EH (cell line): ENCODE data around the gene PTPN9.
"Not testable (repeated sequence)": the region's sequence is repeated elsewhere in the genome, so short reads cannot be mapped to it uniquely, and the experiment has no call there.

Source experiments
- DNase-seq: peaks from one replicate; pipeline ENCODE4 v3.0.0-alpha.2; 2015; ENCODE audit warnings: low read depth

Gene PTPN9

DNA sequence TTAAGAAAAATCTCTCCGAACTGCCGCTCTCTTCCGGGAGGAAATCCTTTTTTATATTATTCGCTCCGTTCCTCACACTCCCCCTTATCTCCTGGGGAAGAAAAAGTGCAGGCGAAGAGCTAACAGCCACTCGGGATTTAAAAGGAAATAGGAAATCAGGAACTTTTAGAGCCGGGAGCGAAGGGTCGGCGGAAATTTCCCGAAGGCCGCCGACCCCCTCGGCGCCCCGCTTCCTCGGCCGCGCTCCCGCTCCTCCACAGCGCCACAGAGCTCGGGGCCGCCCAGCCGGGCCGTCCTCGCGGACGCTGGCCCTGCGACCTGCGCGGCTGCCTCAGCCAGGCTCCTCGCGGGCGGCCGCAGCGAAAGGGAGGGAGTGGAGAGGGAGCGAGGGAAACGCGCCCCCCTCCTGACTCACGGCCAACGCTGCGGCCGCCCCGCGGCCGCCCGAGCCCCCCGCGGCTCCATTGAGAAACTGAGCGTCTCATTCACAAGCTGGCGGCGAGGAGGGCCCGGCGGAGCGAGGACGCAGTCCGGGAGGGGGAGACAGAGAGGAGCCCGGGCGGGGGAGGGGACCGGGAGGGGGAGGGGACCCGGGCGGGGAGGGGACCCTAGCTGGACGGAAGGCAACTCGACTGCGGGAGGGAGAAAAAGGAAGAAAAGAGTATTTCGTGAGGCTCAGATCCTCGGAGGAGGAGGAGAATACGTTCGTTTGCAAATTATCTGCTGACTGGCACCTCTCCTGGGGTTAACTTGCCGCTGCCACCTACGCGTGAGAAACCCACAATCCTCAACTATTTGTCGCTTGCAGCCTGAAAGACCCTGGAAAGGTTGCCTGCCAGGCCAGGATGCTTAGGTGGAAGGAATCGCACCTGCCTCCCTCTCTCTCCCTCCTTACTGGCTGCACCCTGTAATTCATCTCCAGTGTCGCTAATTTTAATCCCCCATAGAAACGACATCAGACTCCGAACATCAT, at the start of gene PTPN9:
PTPN9 (minus strand) TSS at position 368 of the 973 bp plus-strand sequence. CDS start 539 bp downstream, outside the sequence.
- DNase-seq: peak; percentile 83

DNA sequence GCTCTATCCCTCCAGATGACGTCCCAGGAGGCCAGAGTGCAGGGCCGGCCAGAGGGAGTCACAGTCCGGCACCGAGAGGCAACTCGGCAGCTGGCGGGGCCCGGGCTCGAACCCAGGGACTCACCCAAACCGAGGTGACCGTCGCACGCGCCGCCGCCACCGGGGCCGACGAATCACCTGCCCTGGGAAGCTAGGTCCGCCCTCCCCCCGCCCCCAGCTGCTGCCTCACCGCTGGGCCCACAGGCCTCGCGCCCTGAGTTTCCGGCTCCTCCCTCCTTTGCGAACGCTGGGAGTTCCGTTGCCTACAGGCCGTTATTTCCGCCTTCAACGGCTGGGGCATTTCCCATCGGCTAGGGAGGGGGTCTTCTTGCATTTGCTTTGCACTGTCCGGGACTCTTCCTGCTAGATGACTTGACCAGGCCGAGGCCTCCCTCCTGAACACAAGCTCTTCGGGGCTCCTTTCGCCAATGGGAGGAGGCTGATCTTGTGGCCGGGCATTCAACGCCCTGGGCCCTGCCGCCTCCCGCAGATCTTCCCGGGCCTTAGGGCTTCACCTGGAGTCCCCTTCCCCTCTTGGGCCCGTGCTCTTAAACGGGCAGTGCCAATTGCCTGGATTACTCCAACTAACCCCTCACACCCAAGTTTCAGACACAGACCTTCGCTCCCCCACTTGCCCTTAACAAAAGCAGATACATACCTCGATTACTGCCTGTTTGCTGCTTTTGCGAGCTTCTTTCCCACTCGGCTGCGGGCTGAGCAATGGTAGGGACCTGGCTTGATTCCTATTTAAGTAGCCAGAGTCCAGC, 46.6 kb upstream of the PTPN9 start, which contains the start of gene SNUPN:
SNUPN (minus strand) TSS at position 184 of the 806 bp plus-strand sequence. CDS start 4,674 bp downstream, outside the sequence.
- peak; percentile 92 for DNase-seq

DNA sequence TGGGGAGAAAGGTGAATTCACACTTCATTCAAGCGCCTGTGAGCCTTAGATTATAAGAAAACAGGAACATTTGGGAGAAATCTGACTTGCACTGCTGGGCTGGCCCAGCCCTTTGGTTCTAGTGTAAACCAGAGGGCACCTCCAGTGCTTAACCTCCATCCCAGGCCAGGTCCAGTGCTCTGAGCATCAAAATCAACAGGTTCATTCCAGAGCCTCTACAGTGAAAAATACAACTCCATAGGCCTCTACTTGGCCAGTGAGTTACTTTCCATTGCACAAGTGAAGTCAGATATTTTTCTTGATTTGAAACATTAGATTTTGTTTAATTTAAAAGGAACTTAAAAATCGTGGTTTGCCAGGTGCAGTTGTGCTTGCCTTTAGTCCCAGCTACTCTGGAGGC, 43.4 kb upstream of the PTPN9 start:
- no peak for DNase-seq

DNA sequence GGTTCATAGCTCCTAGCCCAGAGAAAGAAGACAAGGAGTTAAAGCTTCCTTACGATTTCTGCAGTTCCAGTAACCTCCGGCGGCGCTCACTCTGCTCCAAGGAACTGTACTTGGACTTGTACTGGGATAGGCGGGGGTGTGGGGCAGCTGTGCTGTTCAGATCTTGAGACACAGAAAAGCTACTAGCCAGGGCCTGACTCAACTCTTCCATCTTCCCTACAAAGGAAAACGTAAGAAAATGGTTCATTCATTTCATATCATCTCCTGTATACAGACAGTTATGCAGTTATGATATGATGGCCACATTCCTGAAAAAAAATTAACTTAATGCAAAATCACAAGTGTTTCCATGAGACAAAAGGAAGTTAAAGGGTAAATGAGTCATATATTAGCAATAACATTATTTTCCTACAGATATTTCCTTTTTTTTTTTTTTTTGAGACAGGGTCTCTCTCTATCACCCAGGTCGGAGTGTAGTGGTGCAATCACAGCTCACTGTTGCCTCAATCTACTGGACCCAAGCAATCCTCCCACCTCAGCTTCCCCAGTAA, 41.8 kb upstream of the PTPN9 start:
- peak; percentile 89 for DNase-seq

DNA sequence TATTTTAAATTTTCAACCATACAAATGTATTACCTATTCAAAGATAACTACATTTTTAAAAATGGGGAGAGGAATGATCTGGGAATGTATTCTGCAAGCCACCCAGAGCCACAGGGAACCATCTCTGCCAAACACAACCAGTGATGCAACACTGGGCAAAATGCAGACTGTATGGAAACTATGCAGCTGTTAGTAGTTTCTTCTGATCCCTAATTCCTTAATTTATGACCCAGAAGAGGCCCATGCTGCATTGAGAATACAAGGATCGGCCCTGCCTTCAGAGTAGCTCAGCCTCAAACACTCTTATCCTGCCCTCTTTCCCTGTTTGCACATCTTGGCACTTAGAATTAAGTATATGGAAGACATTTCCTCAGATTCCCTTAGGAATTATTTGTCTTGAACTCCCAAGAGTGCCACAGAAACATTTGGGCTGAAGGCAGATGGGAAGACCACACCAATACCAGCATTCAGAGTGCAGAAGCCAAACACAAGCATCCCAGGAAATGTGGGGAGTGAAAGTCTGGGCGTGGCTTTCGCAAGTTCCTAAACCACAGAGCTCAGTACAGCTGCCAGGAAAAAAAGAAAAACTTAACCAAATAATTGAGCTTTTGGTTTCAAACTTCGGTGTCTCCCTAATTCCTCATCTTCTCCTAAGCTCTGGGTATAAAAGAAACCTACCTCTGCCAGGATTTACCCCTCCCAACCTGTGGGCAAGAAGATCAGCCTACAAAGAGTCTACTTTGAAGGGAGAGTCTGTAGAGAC, 41.1 kb upstream of the PTPN9 start:
- DNase-seq: peak; percentile 73

DNA sequence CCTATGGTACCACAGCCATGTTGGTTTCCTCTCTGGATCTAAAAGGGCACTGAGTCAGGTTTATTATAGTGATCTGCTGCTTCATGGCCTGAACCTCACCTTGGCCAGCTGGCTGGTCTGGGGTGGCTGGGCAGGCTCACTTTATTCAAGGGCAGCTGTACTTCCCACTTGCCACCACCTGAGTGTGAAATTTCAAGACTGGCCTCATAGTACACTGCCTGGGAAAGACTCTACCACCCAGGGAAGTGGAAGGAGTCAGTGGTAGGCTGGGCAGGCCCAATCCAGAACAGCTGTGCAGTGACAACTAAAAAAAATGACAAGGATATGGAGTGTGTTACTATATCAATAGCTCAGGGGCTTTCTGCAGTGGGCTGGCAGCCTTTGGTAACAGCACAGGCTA, 37.7 kb upstream of the PTPN9 start:
- DNase-seq: no peak

DNA sequence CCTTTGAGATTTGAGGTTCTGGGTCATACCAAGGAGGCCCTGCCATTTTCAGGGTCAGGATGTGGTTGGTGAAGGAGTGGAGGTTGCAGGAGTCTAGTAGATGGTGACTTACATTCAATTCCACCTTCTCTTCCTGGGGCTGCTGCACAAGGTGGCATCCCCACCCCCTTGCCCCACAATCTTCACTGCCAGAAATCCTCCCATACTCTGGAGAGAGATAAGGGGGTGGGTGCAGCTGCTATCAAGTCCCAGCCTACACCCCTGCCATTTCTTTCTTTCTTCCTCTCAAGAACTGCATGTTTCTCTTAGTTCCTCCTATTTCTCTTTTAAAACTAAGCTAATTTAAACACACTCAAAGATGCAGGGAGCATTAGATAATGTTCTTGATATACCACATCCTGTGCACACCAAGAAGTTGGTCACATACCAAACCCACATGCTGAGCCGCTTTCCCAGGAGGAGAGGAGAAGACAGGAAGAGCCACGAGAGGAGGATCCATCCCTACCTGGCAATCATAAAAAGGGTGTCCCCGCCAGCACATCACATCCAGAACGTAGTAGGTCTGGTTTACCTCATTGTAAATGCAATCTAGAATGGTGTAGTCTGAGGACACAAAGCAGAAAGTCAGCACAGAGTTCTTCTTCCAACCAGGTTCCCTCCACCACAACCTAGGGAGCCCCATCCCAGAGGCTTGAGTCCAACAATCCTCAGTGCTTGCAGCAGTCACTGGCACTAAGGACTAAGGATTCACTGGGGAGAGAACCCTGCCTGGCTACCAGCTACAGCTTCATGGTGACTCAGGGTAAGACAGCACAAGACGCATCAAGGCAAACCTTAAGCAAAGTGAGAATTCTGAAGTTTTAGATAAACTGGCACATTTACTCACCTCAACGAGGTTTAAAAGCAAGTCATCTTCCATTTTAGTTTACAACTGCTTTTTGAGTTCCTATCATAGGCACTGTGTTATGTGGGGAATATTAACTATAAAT, 27.9 kb upstream of the PTPN9 start:
- peak; percentile 66 for DNase-seq

DNA sequence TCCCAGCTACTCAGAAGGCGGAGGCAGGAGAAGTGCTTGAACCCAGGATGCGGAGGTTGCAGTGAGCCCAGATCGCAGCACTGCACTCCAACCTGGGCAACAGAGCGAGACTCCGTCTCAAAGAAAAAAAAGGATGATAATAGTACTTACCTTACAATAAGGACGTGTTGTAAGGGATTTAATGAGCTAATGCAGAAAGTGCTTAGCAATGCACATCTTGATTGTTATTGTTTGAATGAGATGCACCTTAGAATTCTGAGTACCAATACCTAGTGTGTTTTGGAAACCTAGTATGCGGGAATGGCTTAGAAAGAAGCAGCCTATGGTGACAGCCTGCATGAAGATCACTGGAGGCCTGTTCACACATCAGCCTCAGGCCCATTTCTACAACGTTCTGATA, 26.9 kb upstream of the PTPN9 start:
- DNase-seq: no peak

DNA sequence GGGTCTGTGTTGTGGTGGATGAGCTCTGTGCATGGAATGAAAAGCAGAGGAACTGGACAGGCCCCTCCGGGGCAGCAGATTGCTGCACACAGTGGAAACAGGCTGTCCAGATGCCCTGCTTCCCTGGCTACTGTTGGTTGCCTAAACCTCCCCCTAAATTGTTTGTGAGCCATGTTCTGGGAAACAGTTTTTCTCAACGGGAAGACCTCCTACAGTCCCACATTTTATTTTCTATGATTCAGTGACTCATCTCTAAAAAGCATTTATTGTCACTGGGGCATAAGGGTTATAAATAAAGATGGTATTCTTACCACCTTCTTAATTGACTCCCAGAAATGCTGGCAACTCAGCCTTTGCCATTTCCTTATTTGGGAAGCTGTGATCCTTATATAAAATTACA, 20.3 kb upstream of the PTPN9 start:
- peak; percentile 71 for DNase-seq

DNA sequence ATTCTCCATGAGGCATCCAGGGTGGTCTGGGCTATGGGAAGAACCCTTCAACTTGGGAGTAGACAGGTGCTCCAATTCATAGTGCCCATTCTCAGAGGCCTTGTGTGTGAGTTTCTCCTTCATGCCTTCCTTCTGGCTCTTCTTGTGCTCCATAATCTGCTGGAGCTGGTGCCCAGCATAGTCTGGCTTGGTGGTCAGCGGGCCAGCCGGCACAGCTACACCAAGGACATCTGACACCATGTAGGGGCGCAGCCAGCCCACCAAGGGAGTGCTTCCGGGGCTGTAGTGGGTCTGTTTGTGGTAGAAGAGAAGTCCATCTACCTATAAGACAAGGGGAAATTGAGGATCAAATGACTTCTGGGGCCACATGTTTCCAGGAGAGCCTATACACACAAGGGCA, 19.2 kb upstream of the PTPN9 start:
- no peak for DNase-seq

DNA sequence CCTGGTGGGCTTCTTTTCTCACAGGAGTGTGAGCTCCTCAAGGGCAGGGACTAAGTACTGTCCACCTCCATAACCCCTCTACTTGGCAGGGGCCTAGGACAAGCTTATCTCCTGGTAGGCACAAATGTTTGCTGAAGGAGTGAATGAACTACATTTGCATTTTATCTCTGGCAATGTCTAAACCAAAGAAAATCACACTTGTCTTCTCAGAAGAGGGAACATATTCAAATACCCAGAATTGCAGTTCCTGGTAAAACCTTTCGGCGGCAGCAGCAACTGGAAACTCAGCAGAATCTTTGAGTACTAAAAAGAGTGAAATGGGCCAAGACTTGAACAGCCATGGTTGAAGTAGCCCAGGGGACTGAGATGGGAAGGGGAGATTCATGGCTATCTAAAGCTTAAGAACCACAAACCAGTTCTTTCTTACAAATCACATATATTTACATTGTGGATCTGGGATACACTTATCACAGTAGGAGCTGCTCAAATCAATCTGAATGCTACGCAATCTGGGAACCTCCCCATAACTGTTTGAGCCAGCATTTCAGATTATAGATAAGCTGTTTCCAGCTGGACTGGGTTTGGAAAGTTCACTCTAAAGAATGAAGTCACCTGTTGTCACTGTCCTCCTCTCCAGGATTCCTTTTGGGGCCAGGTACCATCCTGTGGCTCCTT, 18.7 kb upstream of the PTPN9 start:
- peak; percentile 16 for DNase-seq

DNA sequence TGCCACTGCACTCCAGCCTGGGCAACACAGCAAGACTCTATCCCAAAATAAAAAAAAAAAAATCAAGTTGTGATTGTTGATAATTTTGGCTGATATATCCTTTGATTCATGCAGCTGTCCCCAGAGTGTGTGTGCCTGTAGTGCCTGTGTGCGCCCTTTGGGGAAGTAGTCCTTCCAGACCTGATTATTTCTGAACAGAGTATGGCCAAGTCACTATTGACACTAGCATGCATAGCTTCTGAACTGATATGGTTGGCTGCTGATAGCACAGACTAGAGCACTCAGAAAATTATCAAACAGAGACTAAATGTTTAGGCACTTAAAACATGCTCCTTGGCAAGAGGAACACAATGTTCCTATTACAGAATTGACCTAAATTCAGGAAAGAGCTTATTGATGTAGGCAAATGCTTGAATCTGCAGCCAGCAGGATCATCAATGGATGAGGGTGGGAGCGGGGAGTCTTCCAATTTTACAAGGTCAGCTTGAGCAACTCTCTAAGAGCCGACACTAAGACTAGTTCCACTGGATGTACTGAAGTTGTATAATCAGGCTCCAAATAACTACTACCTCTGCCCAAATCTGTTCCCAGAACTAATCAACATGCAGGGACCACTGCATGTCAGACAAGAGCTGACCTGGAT, 17.7 kb upstream of the PTPN9 start:
- DNase-seq: no peak

DNA sequence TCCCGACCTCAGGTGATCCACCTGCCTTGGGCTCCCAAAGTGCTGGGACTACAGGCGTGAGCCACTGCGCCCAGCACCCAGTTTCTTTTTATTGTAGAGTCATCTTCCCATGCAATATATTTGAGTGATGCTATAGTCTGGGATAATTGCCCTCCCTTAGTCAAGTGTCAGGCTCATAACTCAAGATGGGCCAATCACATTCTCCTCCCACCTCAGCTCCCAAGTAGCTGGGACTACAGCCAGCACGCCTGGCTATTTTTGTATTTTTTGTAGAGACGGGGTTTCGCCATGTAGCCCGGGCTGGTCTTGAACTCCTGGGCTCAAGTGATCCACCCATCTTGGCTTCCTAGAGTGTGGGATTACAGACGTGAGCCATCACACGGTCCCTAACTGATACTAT, 15.2 kb upstream of the PTPN9 start:
- DNase-seq: no peak

DNA sequence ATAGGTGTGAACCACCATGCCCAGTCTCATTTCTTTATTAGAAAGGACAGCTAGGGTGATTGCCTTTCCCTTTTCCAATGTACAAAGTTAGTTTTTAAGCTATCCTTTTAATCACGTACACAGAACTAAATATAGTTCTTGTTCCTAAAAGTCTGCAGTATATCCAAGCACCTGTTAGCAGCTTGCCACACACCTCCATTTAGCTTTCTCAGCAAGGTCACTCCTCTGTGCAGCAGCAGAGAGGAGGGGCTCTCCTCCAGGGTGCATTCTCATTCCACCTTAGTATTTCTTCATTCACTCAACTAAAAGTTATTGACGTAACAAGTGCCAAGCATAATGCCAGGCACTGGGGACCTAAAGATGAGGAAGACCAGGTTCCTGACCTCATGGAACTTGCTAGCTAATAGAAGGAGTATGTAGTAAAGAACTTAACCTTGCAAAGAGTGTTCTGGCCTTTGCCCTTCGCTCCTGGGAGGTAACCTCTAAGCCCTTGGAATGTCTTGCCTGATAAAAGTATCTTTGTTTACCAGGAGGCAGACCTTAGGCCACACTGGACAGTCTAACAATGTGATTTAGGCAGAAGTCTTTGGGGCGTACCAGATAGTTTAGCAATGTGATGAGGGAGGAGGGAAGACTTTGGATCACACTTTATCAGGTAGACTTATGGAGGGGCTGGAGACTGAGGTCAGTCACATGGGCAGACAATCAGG, 12.7 kb upstream of the PTPN9 start:
- DNase-seq: no peak

DNA sequence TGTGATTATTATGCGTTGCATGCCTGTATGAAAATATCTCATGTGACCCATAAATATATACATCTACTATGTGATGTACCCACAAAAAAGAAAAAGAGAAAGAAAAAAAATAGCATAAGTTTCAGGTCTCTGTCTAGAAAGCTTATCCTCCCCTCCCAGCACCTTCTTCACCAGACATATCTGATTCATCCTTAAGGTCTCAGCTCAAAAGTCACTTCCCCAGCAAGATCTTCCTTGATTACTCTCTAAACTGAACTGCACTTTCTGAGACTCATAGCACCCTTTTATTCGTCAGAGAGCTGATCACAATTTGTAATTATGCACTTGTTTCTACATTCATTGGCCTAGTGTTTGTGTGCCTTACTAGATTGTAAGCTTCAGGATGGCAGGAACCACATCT, 11.1 kb upstream of the PTPN9 start:
- no peak for DNase-seq

DNA sequence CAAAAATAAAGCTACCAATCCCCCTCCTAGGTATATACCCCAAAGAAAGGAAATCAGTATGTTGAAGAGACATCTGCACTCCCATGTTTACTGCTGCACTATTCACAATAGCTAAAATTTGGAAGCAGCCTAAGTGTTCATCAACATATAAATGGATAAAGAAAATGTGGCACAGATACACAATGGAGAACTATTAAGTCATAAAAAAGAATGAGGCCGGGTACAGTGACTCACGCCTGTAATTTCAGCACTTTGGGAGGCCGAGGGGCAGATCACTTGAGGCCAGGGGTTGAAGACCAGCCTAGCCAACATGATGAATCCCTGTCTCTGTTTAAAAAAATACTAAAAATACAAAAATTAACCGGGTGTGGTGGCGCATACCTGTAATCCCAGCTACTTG, 10.0 kb upstream of the PTPN9 start:
- DNase-seq: no peak

DNA sequence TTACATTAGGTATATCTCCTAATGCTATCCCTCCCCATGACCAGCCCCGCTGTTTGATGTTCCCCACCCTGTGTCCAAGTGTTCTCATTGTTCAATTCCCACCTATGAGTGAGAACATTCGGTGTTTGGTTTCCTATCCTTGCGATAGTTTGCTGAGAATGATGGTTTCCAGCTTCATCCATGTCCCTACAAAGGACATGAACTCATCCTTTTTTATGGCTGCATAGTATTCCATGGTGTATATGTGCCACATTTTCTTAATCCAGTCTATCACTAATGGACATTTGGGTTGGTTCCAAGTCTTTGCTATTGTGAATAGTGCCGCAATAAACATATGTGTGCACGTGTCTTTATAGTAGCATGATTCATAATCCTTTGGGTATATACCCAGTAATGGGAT, 7.3 kb upstream of the PTPN9 start:
- DNase-seq: not testable (repeated sequence)

DNA sequence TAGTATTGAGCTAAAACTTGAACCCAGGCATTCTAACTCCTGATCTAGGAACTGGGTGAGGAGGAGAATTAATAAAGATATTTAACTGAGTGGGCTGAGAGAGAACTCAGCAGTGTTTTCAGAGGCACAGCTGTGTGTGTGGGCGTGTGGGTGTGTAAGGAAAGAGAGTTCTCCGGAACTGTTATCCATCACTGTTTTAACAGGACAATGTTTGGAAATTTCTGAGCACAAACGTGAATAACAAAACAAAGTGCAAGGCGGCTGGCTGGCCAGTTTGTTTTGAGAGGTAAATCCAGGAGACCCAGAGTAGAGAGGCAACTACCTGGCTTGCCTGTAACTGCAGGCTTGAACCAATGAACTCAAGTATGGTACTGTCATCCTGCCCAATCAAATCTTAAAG, 5.0 kb upstream of the PTPN9 start:
- DNase-seq: no peak

DNA sequence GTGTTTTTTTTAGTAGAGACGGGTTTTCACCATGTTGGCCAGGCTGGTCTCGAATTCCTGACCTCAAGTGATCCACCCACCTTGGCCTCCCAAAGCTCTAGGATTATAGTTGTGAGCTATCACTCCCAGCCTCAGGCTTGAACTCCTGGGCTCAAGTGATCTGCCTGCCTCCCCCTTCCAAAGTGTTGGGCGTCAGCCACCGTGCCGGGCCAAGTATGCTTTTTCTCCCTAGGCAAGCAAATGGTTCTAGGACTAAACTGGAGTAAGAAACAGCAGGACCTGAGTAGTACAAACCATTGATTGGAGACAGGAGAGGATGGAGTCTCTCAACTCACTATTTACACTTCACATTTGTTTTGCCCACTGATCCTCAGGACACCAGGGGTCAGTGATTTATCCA, 4.6 kb upstream of the PTPN9 start:
- DNase-seq: no peak
